ENCODE data around the gene RELN.

DNA sequence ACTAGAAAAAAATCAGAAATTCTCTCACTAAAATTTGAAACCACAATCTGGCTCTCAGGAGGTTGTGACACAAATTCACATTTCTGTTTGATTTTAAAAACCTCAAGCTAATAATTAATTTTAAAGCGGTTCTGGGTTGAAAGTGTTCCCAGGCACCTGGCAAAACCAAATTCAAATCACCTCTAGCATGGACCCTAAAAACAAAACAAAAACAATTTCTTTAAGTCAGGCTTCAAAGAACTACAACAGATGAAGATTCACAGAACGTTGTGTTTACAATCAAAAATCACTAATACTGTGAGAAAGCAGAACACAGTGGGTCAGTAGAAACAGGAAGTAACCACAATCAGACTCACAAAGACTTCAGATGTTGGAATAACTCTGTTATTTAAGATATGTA lies 7.2 kb upstream of the RELN start:
- TF ChIP-seq, protein P1, sequence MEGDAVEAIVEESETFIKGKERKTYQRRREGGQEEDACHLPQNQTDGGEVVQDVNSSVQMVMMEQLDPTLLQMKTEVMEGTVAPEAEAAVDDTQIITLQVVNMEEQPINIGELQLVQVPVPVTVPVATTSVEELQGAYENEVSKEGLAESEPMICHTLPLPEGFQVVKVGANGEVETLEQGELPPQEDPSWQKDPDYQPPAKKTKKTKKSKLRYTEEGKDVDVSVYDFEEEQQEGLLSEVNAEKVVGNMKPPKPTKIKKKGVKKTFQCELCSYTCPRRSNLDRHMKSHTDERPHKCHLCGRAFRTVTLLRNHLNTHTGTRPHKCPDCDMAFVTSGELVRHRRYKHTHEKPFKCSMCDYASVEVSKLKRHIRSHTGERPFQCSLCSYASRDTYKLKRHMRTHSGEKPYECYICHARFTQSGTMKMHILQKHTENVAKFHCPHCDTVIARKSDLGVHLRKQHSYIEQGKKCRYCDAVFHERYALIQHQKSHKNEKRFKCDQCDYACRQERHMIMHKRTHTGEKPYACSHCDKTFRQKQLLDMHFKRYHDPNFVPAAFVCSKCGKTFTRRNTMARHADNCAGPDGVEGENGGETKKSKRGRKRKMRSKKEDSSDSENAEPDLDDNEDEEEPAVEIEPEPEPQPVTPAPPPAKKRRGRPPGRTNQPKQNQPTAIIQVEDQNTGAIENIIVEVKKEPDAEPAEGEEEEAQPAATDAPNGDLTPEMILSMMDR (IDR thresholded peaks at IDR 0.05): no peak
- no peak for TF ChIP-seq EP300 (IDR thresholded peaks at IDR 0.05)
- TF ChIP-seq POLR2AphosphoS5 (IDR thresholded peaks at IDR 0.05): no peak
- TF ChIP-seq POLR2A (IDR thresholded peaks at IDR 0.05; ENCODE audit: low read depth): no peak
